ENCODE data around the gene FGD4. TPM values are rescaled to one million over a fixed set of nuclear protein-coding genes. Genes with fewer than 3 reads are reported as not detected.

FGD4 gene
- total RNA-seq = 0.67 TPM
- under 1 TPM in 1 of 4 donors, not detected in 3; 0.02 TPM for polyA plus RNA-seq

- H3K27me3 Mint-ChIP-seq = peaks cover 59% of the 10 kb centered on the region
- H3K27ac Mint-ChIP-seq = no peak within 1 kb of the TSS
- ATAC-seq (ENCODE audit: low read depth in 2 of 2) = peak; percentile 63 to 74
Observed at GRCh38 chr12:32399370-32400113, at the start of gene FGD4. TSS of gene FGD4 (plus strand) at chr12:32399558.

GRCh38 chr12:32353540-32353939 is 45.8 kb upstream of the FGD4 start:
- ATAC-seq (ENCODE audit: low read depth in 2 of 2) = no peak
- no peaks in the 10 kb centered on the region for H3K27me3 ChIP-seq (ENCODE audit: control insufficient read depth, insufficient read depth, low read length)
- no peaks in the 10 kb centered on the region for H3K9me3 ChIP-seq (ENCODE audit: control insufficient read depth in 2 of 2, low read length in 2 of 2)

More at GRCh38 chr12:32399370-32400113, at the start of gene FGD4:
- H3K4me3 Mint-ChIP-seq = peak within 1 kb of the TSS; percentile 84 to 92 (median 89)
- no peaks in the 10 kb centered on the region for H3K9me3 Mint-ChIP-seq
- H3K36me3 Mint-ChIP-seq = no peaks in the 10 kb centered on the region
- no peaks in the 10 kb centered on the region for H3K36me3 ChIP-seq (ENCODE audit: control insufficient read depth, insufficient read depth, low read length)
- H3K9me3 ChIP-seq (ENCODE audit: control insufficient read depth in 2 of 2, low read length in 2 of 2) = no peaks in the 10 kb centered on the region
- H3K27me3 ChIP-seq (ENCODE audit: control insufficient read depth, insufficient read depth, low read length) = peaks cover 18% of the 10 kb centered on the region
- no peak within 1 kb of the TSS for H3K27ac ChIP-seq (ENCODE audit: insufficient read depth, low read length, poor library complexity, severe bottlenecking)
- H3K4me1 ChIP-seq (ENCODE audit: control insufficient read depth, insufficient read depth, low read length, poor library complexity, severe bottlenecking) = peaks cover 14% of the 10 kb centered on the region
- DNase-seq = peak; percentile 2 to 79 (median 30)
- H3K4me3 ChIP-seq (ENCODE audit: low read depth, low read length) = no peak within 1 kb of the TSS
- peaks cover 6 to 13% (median 9%) of the 10 kb centered on the region in 4 donors for H3K4me1 Mint-ChIP-seq

GRCh38 chr12:32357601-32358249 is 41.6 kb upstream of the FGD4 start:
- H3K9me3 ChIP-seq (ENCODE audit: control insufficient read depth in 2 of 2, low read length in 2 of 2) = no peaks in the 10 kb centered on the region
- Mint-ChIP-seq H3K4me3 (no peak overlapping the region), H3K27me3 (no peaks in the 10 kb centered on the region), H3K27ac (no peak overlapping the region), H3K9me3 (no peaks in the 10 kb centered on the region), H3K36me3 (peaks cover 8% of the 10 kb centered on the region), H3K4me1 (no peaks in the 10 kb centered on the region)
- ATAC-seq (ENCODE audit: low read depth in 2 of 2) (no peak), DNase-seq (no peak)
- H3K27ac ChIP-seq (ENCODE audit: insufficient read depth, low read length, poor library complexity, severe bottlenecking) = no peak overlapping the region
- H3K4me3 ChIP-seq (ENCODE audit: low read depth, low read length) = no peak overlapping the region
- no peaks in the 10 kb centered on the region for H3K27me3 ChIP-seq (ENCODE audit: control insufficient read depth, insufficient read depth, low read length)
- no peaks in the 10 kb centered on the region for H3K4me1 ChIP-seq (ENCODE audit: control insufficient read depth, insufficient read depth, low read length, poor library complexity, severe bottlenecking)
- H3K36me3 ChIP-seq (ENCODE audit: control insufficient read depth, insufficient read depth, low read length) = no peaks in the 10 kb centered on the region

More at GRCh38 chr12:32353540-32353939, 45.8 kb upstream of the FGD4 start:
- Histone ChIP-seq H3K27ac (ENCODE audit: insufficient read depth, low read length, poor library complexity, severe bottlenecking) (no peak overlapping the region), H3K4me3 (ENCODE audit: low read depth, low read length) (no peak overlapping the region), H3K4me1 (ENCODE audit: control insufficient read depth, insufficient read depth, low read length, poor library complexity, severe bottlenecking) (no peaks in the 10 kb centered on the region), H3K36me3 (ENCODE audit: control insufficient read depth, insufficient read depth, low read length) (no peaks in the 10 kb centered on the region)
- Mint-ChIP-seq H3K27me3 (no peaks in the 10 kb centered on the region), H3K9me3 (no peaks in the 10 kb centered on the region), H3K4me1 (no peaks in the 10 kb centered on the region), H3K27ac (no peak overlapping the region), H3K36me3 (peaks cover 8% of the 10 kb centered on the region), H3K4me3 (no peak overlapping the region)
- no peak for DNase-seq

GRCh38 chr12:32360956-32361355 is 38.4 kb upstream of the FGD4 start:
- no peak for DNase-seq
- Histone ChIP-seq H3K9me3 (ENCODE audit: control insufficient read depth in 2 of 2, low read length in 2 of 2) (no peaks in the 10 kb centered on the region), H3K4me3 (ENCODE audit: low read depth, low read length) (no peak overlapping the region), H3K4me1 (ENCODE audit: control insufficient read depth, insufficient read depth, low read length, poor library complexity, severe bottlenecking) (no peaks in the 10 kb centered on the region), H3K27ac (ENCODE audit: insufficient read depth, low read length, poor library complexity, severe bottlenecking) (no peak overlapping the region), H3K36me3 (ENCODE audit: control insufficient read depth, insufficient read depth, low read length) (no peaks in the 10 kb centered on the region), H3K27me3 (ENCODE audit: control insufficient read depth, insufficient read depth, low read length) (no peaks in the 10 kb centered on the region)
- no peak overlapping the region for H3K4me3 Mint-ChIP-seq
- H3K9me3 Mint-ChIP-seq = no peaks in the 10 kb centered on the region
- H3K4me1 Mint-ChIP-seq = no peaks in the 10 kb centered on the region
- no peak overlapping the region for H3K27ac Mint-ChIP-seq
- ATAC-seq (ENCODE audit: low read depth in 2 of 2) = no peak
- peaks cover 6% of the 10 kb centered on the region for H3K36me3 Mint-ChIP-seq
- no peaks in the 10 kb centered on the region for H3K27me3 Mint-ChIP-seq

GRCh38 chr12:32362892-32363291 is 36.5 kb upstream of the FGD4 start:
- ATAC-seq (ENCODE audit: low read depth in 2 of 2) = no peak
- H3K4me3 Mint-ChIP-seq = no peak overlapping the region
- H3K27me3 Mint-ChIP-seq = no peaks in the 10 kb centered on the region

GRCh38 chr12:32365473-32366064 is 33.8 kb upstream of the FGD4 start:
- H3K36me3 Mint-ChIP-seq = peaks cover 3% of the 10 kb centered on the region
- Histone ChIP-seq H3K36me3 (ENCODE audit: control insufficient read depth, insufficient read depth, low read length) (no peaks in the 10 kb centered on the region), H3K9me3 (ENCODE audit: control insufficient read depth in 2 of 2, low read length in 2 of 2) (no peaks in the 10 kb centered on the region), H3K27ac (ENCODE audit: insufficient read depth, low read length, poor library complexity, severe bottlenecking) (no peak overlapping the region), H3K27me3 (ENCODE audit: control insufficient read depth, insufficient read depth, low read length) (no peaks in the 10 kb centered on the region), H3K4me1 (ENCODE audit: control insufficient read depth, insufficient read depth, low read length, poor library complexity, severe bottlenecking) (no peaks in the 10 kb centered on the region), H3K4me3 (ENCODE audit: low read depth, low read length) (no peak overlapping the region)
- no peak overlapping the region for H3K4me3 Mint-ChIP-seq
- H3K27ac Mint-ChIP-seq = no peak overlapping the region
- H3K9me3 Mint-ChIP-seq = no peaks in the 10 kb centered on the region
- no peaks in the 10 kb centered on the region for H3K4me1 Mint-ChIP-seq
- no peaks in the 10 kb centered on the region for H3K27me3 Mint-ChIP-seq
- ATAC-seq (ENCODE audit: low read depth in 2 of 2) (peak in 1 of 2 donors; percentile 63), DNase-seq (peak; percentile 2 to 70 (median 40))

More at GRCh38 chr12:32362892-32363291, 36.5 kb upstream of the FGD4 start:
- Mint-ChIP-seq H3K4me1 (no peaks in the 10 kb centered on the region), H3K27ac (no peak overlapping the region), H3K9me3 (no peaks in the 10 kb centered on the region), H3K36me3 (peaks cover 3% of the 10 kb centered on the region)
- Histone ChIP-seq H3K4me3 (ENCODE audit: low read depth, low read length) (no peak overlapping the region), H3K27me3 (ENCODE audit: control insufficient read depth, insufficient read depth, low read length) (no peaks in the 10 kb centered on the region), H3K9me3 (ENCODE audit: control insufficient read depth in 2 of 2, low read length in 2 of 2) (no peaks in the 10 kb centered on the region), H3K36me3 (ENCODE audit: control insufficient read depth, insufficient read depth, low read length) (no peaks in the 10 kb centered on the region), H3K4me1 (ENCODE audit: control insufficient read depth, insufficient read depth, low read length, poor library complexity, severe bottlenecking) (no peaks in the 10 kb centered on the region), H3K27ac (ENCODE audit: insufficient read depth, low read length, poor library complexity, severe bottlenecking) (no peak overlapping the region)
- no peak for DNase-seq

GRCh38 chr12:32366714-32367113 is 32.6 kb upstream of the FGD4 start:
- no peak for ATAC-seq (ENCODE audit: low read depth in 2 of 2)
- no peak for DNase-seq

More at GRCh38 chr12:32366714-32367113, 32.6 kb upstream of the FGD4 start:
- H3K27ac Mint-ChIP-seq = no peak overlapping the region
- no peaks in the 10 kb centered on the region for H3K36me3 Mint-ChIP-seq
- H3K9me3 ChIP-seq (ENCODE audit: control insufficient read depth in 2 of 2, low read length in 2 of 2) = no peaks in the 10 kb centered on the region
- H3K4me3 Mint-ChIP-seq = no peak overlapping the region
- no peaks in the 10 kb centered on the region for H3K9me3 Mint-ChIP-seq
- no peaks in the 10 kb centered on the region for H3K27me3 ChIP-seq (ENCODE audit: control insufficient read depth, insufficient read depth, low read length)
- H3K27ac ChIP-seq (ENCODE audit: insufficient read depth, low read length, poor library complexity, severe bottlenecking) = no peak overlapping the region
- no peaks in the 10 kb centered on the region for H3K36me3 ChIP-seq (ENCODE audit: control insufficient read depth, insufficient read depth, low read length)
- H3K27me3 Mint-ChIP-seq = no peaks in the 10 kb centered on the region
- H3K4me1 Mint-ChIP-seq = no peaks in the 10 kb centered on the region
- H3K4me1 ChIP-seq (ENCODE audit: control insufficient read depth, insufficient read depth, low read length, poor library complexity, severe bottlenecking) = no peaks in the 10 kb centered on the region
- no peak overlapping the region for H3K4me3 ChIP-seq (ENCODE audit: low read depth, low read length)
